ENCODE results near the gene LIPK. TPM values are rescaled to one million over a fixed set of nuclear protein-coding genes. Genes with fewer than 3 reads are reported as not detected.

LIPK gene
- total and polyA plus RNA-seq, 2 experiments from 2014 or later = not detected

DNA sequence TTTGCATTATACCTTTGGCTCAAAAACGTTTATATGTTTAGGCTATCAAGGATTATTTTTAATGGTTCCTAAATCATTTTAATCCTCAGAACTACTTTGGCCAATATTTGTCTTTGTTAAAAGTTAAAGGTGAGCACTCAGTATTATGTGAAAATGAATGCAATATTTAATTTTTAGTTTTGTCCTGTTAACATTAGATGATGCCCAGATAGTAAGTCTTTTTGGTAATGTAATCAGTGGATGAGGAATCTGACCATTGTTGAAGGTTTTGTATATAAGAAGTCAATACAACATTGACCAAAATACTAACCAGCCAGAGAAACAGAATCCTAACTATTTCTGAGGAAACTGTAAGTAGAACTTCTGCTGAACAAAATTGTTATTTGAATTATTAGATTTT is 41.9 kb upstream of the LIPK start, which contains the start of gene LIPF (continued):
- no peak for TF ChIP-seq ZNF462 (CRISPR knock-in tag; IDR thresholded peaks at IDR 0.05)
- TF ChIP-seq CREB1 (CRISPR knock-in tag; IDR thresholded peaks at IDR 0.05; ENCODE audit: low read depth) = no peak
- TF ChIP-seq NANOG (IDR thresholded peaks at IDR 0.05; ENCODE audit: borderline replicate concordance) = no peak

- DNase-seq (ENCODE audit: low spot score) (no peak), ATAC-seq (no peak)
- no peaks in the 10 kb centered on the region for H3K9me2 ChIP-seq (ENCODE audit: insufficient read depth)
- no peak overlapping the region for H3K4me2 ChIP-seq
- H3K9me3 Mint-ChIP-seq = no peaks in the 10 kb centered on the region
- H3K79me2 ChIP-seq (replicated peaks; ENCODE audit: insufficient read depth) = no peaks in the 10 kb centered on the region
- no peaks in the 10 kb centered on the region for H3K27me3 ChIP-seq (ENCODE audit: insufficient read depth)
- no peaks in the 10 kb centered on the region for H3K27me3 Mint-ChIP-seq (ENCODE audit: insufficient read depth, low read depth, poor library complexity)
- no peak overlapping the region for H3K27ac ChIP-seq (ENCODE audit: low read depth)
- no peaks in the 10 kb centered on the region for H3K36me3 ChIP-seq (ENCODE audit: insufficient read depth)
- H3F3A ChIP-seq (replicated peaks; ENCODE audit: low read depth) = no peaks in the 10 kb centered on the region
- H4K20me1 ChIP-seq (replicated peaks; ENCODE audit: insufficient read depth) = no peaks in the 10 kb centered on the region
- no peaks in the 10 kb centered on the region for H3K4me1 Mint-ChIP-seq
- H2AFZ ChIP-seq = peak overlapping the region; percentile 6; the same call in 1 of the 2 replicates
- H3K4me3 Mint-ChIP-seq = no peak overlapping the region
- H3K36me3 Mint-ChIP-seq (ENCODE audit: low read depth) = no peaks in the 10 kb centered on the region
- H3K4me3 ChIP-seq = no peak overlapping the region
- H3K4me1 ChIP-seq (ENCODE audit: insufficient read depth) = no peaks in the 10 kb centered on the region
- no peak overlapping the region for H3K27ac Mint-ChIP-seq
- TF ChIP-seq EZH2phosphoT487 (IDR thresholded peaks at IDR 0.05; ENCODE audit: unreplicated experiment) (no peak), ZNF114 (CRISPR knock-in tag; IDR thresholded peaks at IDR 0.05) (no peak), JUNB (IDR thresholded peaks at IDR 0.05; ENCODE audit: unreplicated experiment) (no peak), EZH2 (IDR thresholded peaks at IDR 0.05; ENCODE audit: low read depth, unreplicated experiment) (no peak), STAT1 (IDR thresholded peaks at IDR 0.05; ENCODE audit: unreplicated experiment) (no peak), NANOG (IDR thresholded peaks at IDR 0.05; ENCODE audit: borderline replicate concordance) (no peak), POLR2AphosphoS5 (IDR thresholded peaks at IDR 0.05; ENCODE audit: low read depth) (no peak)
- TF ChIP-seq, protein P1, sequence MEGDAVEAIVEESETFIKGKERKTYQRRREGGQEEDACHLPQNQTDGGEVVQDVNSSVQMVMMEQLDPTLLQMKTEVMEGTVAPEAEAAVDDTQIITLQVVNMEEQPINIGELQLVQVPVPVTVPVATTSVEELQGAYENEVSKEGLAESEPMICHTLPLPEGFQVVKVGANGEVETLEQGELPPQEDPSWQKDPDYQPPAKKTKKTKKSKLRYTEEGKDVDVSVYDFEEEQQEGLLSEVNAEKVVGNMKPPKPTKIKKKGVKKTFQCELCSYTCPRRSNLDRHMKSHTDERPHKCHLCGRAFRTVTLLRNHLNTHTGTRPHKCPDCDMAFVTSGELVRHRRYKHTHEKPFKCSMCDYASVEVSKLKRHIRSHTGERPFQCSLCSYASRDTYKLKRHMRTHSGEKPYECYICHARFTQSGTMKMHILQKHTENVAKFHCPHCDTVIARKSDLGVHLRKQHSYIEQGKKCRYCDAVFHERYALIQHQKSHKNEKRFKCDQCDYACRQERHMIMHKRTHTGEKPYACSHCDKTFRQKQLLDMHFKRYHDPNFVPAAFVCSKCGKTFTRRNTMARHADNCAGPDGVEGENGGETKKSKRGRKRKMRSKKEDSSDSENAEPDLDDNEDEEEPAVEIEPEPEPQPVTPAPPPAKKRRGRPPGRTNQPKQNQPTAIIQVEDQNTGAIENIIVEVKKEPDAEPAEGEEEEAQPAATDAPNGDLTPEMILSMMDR (conservative IDR thresholded peaks at IDR 0.05; ENCODE audit: low read depth in 2 of 2) = no peak
These were observed 37.6 kb upstream of the LIPK start for GRCh38 chr10:88668465-88668864.
